GM18508 (cell line): ENCODE results near the gene JCAD.
"Not testable (repeated sequence)": the region's sequence is repeated elsewhere in the genome, so short reads cannot be mapped to it uniquely, and the experiment has no call there.

Experiments
- ATAC-seq: cut with Tn5 transposase; IDR thresholded peaks from one replicate; pipeline ENCODE4 v1.9.1; 2021; ENCODE audit warnings: moderate number of reproducible peaks; ENCODE audit not compliant: insufficient read depth, unreplicated experiment

The JCAD gene

GRCh38 chr10:29994811-29995210 is 64.6 kb downstream of the JCAD start:
- no peak for ATAC-seq

- ATAC-seq = no peak
Observed at GRCh38 chr10:29993319-29993915, 66.0 kb downstream of the JCAD start.

- ATAC-seq = no peak
Observed at GRCh38 chr10:29992914-29993313, 66.5 kb downstream of the JCAD start.

GRCh38 chr10:29991382-29991781 is 68.0 kb downstream of the JCAD start:
- ATAC-seq = no peak

- ATAC-seq = no peak
Observed at GRCh38 chr10:29987471-29987870, 71.9 kb downstream of the JCAD start.

- no peak for ATAC-seq
Observed at GRCh38 chr10:29982997-29983648, 76.3 kb downstream of the JCAD start.

GRCh38 chr10:29981510-29981909 is 77.9 kb downstream of the JCAD start:
- no peak for ATAC-seq

GRCh38 chr10:29980084-29980483 is 79.3 kb downstream of the JCAD start:
- no peak for ATAC-seq

- not testable (repeated sequence) for ATAC-seq
Observed at GRCh38 chr10:29979421-29979779, 80.0 kb downstream of the JCAD start.

- ATAC-seq = no peak
Observed at GRCh38 chr10:29977171-29977570, 82.2 kb downstream of the JCAD start.

GRCh38 chr10:29976134-29976533 is 83.3 kb downstream of the JCAD start:
- no peak for ATAC-seq

GRCh38 chr10:29974773-29975172 is 84.6 kb downstream of the JCAD start:
- no peak for ATAC-seq

GRCh38 chr10:29973921-29974320 is 85.5 kb downstream of the JCAD start:
- no peak for ATAC-seq

- ATAC-seq = no peak
Observed at GRCh38 chr10:29970576-29970975, 88.8 kb downstream of the JCAD start.

- no peak for ATAC-seq
Observed at GRCh38 chr10:29970012-29970396, 89.4 kb downstream of the JCAD start.

GRCh38 chr10:29969255-29970011 is 90.0 kb downstream of the JCAD start:
- ATAC-seq = no peak

- ATAC-seq = no peak
Observed at GRCh38 chr10:29968585-29968984, 90.8 kb downstream of the JCAD start.

- no peak for ATAC-seq
Observed at GRCh38 chr10:29966269-29966668, 93.1 kb downstream of the JCAD start.
